Fibroblast of skin of back (primary cell): Measurements from ENCODE around the gene PLAAT4. TPM values are rescaled to one million over a fixed set of nuclear protein-coding genes. Genes with fewer than 3 reads are reported as not detected.

Experiments
- DNase-seq: peaks from one replicate; pipeline ENCODE4 v3.0.0-alpha.2; 2013
- polyA plus RNA-seq, 2 experiments: library from polyadenylated mRNA; unstranded; fragments of 120-200 nt; gene quantifications; one replicate each; pipeline ENCODE4 v1.2.1, GENCODE V29; 2013; ENCODE audit not compliant: insufficient read length in 2 of 2

PLAAT4 gene
- 0.86 TPM for polyA plus RNA-seq (2013, experiment 1 of 2; ENCODE audit: insufficient read length)
- 1.6 TPM for polyA plus RNA-seq (2013, experiment 2 of 2; ENCODE audit: insufficient read length)

- DNase-seq: peak; percentile 47
Observed at GRCh38 chr11:63536669-63537292, at the start of gene PLAAT4. Gene PLAAT4 (plus strand): TSS chr11:63536808. CDS start chr11:63536869, 61 bp downstream.

- DNase-seq: no peak
Observed at GRCh38 chr11:63488789-63489188, 47.8 kb upstream of the PLAAT4 start.

- DNase-seq: no peak
Observed at GRCh38 chr11:63489879-63490278, 46.7 kb upstream of the PLAAT4 start.

- DNase-seq: no peak
Observed at GRCh38 chr11:63490551-63491239, 45.9 kb upstream of the PLAAT4 start, which contains the start of gene PLAAT5. Gene PLAAT5 (minus strand): TSS chr11:63491167. CDS start chr11:63491034, 133 bp downstream.

GRCh38 chr11:63491240-63491587, 45.4 kb upstream of the PLAAT4 start:
- DNase-seq: no peak

- DNase-seq: no peak
Observed at GRCh38 chr11:63491636-63492372, 44.8 kb upstream of the PLAAT4 start.

- DNase-seq: no peak
Observed at GRCh38 chr11:63492441-63492840, 44.2 kb upstream of the PLAAT4 start.

- DNase-seq: no peak
Observed at GRCh38 chr11:63493127-63493526, 43.5 kb upstream of the PLAAT4 start.

GRCh38 chr11:63494975-63495374, 41.6 kb upstream of the PLAAT4 start:
- no peak for DNase-seq

GRCh38 chr11:63499874-63500273, 36.7 kb upstream of the PLAAT4 start:
- no peak for DNase-seq

GRCh38 chr11:63501236-63501635, 35.4 kb upstream of the PLAAT4 start:
- DNase-seq: no peak

- no peak for DNase-seq
Observed at GRCh38 chr11:63502252-63502820, 34.3 kb upstream of the PLAAT4 start.

GRCh38 chr11:63503492-63503891, 33.1 kb upstream of the PLAAT4 start:
- DNase-seq: no peak

GRCh38 chr11:63504054-63504453, 32.6 kb upstream of the PLAAT4 start:
- no peak for DNase-seq

GRCh38 chr11:63504933-63505586, 31.5 kb upstream of the PLAAT4 start:
- no peak for DNase-seq

GRCh38 chr11:63505857-63506528, 30.6 kb upstream of the PLAAT4 start, which contains the start of gene LGALS12:
Gene LGALS12 (plus strand): TSS chr11:63506084. CDS start chr11:63506459, 375 bp downstream.
- no peak for DNase-seq

GRCh38 chr11:63506876-63507275, 29.7 kb upstream of the PLAAT4 start:
- no peak for DNase-seq

GRCh38 chr11:63507511-63507910, 29.1 kb upstream of the PLAAT4 start:
- no peak for DNase-seq

GRCh38 chr11:63508009-63508408, 28.6 kb upstream of the PLAAT4 start:
- DNase-seq: peak; percentile 36

- no peak for DNase-seq
Observed at GRCh38 chr11:63508745-63509144, 27.9 kb upstream of the PLAAT4 start.

- DNase-seq: peak; percentile 88
Observed at GRCh38 chr11:63510360-63511047, 26.1 kb upstream of the PLAAT4 start.
